ENCODE data around the gene EAF1. TPM values are rescaled to one million over a fixed set of nuclear protein-coding genes. Genes with fewer than 3 reads are reported as not detected.

The EAF1 gene
- polyA plus RNA-seq, 3 donors = 9.0 to 44.0 (median 9.1) TPM

DNA sequence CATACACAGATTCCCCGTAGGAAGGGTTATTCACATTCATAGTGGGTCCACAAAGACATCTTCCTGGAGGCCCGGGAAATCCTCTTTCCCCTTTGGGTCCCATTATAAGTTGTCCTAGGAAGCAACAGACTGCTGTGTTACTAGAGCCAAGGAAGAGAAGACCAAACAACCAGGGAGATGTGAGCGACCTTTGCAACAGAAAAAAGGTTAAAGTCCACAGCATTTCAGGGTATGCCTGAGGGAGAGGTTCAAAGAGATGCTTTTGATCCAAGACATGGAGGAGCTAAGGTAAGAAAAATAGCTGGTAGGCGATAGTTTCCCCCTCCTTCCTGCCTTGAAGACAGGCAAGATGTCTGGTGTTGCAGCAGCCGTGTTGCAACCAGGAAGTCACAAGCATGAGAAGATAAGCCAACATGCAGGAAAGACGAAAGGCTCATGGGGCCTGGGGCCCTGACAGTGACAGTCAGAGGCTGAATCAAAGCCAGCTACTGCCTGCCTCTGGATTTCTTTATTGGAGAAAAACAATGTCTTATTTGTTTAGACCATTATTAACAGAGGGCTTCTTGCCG lies 30.9 kb downstream of the EAF1 start:
- peak overlapping the region in 6 of 7 donors; percentile 8 to 84 (median 58) for H3K27ac Mint-ChIP-seq
- H3K36me3 Mint-ChIP-seq = peaks cover 0 to 1% of the 10 kb centered on the region in 2 donors
- Histone ChIP-seq H3K4me1 (ENCODE audit: control insufficient read depth in 1 of 2, insufficient read depth in 2 of 2, low read length in 2 of 2) (peaks cover 12 to 14% of the 10 kb centered on the region in 2 donors), H3K79me2 (ENCODE audit: insufficient read depth, low read length) (no peaks in the 10 kb centered on the region), H3K27me3 (ENCODE audit: control insufficient read depth in 2 of 2, insufficient read depth in 2 of 2, low read length in 2 of 2) (no peaks in the 10 kb centered on the region), H3K9me3 (replicated peaks in 1 of 2; ENCODE audit: control insufficient read depth in 1 of 2, insufficient read depth in 1 of 2, low read length in 2 of 2) (peaks cover 0 to 2% of the 10 kb centered on the region in 2 donors), H4K20me1 (ENCODE audit: insufficient read depth, low read length) (no peaks in the 10 kb centered on the region), H3K4me2 (replicated peaks; ENCODE audit: extremely low read depth, low read length, poor library complexity, severe bottlenecking) (no peak overlapping the region), H2AFZ (ENCODE audit: insufficient read depth, low read depth, low read length, poor library complexity, severe bottlenecking) (peak overlapping the region; percentile 77), H3K27ac (ENCODE audit: low read depth in 1 of 2, low read length in 2 of 2) (peak overlapping the region in 1 of 2 donors; percentile 41), H3K36me3 (replicated peaks in 1 of 2; ENCODE audit: control insufficient read depth in 1 of 2, insufficient read depth in 2 of 2, low read length in 2 of 2) (no peaks in the 10 kb centered on the region), H3K4me3 (replicated peaks in 1 of 3; ENCODE audit: low read depth in 2 of 3, low read length in 3 of 3) (no peak overlapping the region), H3K9ac (ENCODE audit: insufficient read depth, low read length, poor library complexity, severe bottlenecking) (no peak overlapping the region)
- WGBS (ENCODE audit: insufficient coverage) = 31% methylated on average over 4 of the region's 7 CpGs
- peaks cover 0 to 1% (median 1%) of the 10 kb centered on the region in 3 donors for H3K27me3 Mint-ChIP-seq (ENCODE audit: low read depth in 3 of 3)
- peak; percentile 42 to 61 (median 43) for DNase-seq
- H3K9me3 Mint-ChIP-seq = peaks cover 0 to 7% (median 0%) of the 10 kb centered on the region in 7 donors
- H3K4me1 Mint-ChIP-seq = peaks cover 16% of the 10 kb centered on the region
- intact Hi-C loops (cut with micrococcal nuclease) = no loop called here
- H3K4me3 Mint-ChIP-seq = no peak overlapping the region
- TF ChIP-seq, protein P1, sequence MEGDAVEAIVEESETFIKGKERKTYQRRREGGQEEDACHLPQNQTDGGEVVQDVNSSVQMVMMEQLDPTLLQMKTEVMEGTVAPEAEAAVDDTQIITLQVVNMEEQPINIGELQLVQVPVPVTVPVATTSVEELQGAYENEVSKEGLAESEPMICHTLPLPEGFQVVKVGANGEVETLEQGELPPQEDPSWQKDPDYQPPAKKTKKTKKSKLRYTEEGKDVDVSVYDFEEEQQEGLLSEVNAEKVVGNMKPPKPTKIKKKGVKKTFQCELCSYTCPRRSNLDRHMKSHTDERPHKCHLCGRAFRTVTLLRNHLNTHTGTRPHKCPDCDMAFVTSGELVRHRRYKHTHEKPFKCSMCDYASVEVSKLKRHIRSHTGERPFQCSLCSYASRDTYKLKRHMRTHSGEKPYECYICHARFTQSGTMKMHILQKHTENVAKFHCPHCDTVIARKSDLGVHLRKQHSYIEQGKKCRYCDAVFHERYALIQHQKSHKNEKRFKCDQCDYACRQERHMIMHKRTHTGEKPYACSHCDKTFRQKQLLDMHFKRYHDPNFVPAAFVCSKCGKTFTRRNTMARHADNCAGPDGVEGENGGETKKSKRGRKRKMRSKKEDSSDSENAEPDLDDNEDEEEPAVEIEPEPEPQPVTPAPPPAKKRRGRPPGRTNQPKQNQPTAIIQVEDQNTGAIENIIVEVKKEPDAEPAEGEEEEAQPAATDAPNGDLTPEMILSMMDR (IDR thresholded peaks at IDR 0.05) = no peak

DNA sequence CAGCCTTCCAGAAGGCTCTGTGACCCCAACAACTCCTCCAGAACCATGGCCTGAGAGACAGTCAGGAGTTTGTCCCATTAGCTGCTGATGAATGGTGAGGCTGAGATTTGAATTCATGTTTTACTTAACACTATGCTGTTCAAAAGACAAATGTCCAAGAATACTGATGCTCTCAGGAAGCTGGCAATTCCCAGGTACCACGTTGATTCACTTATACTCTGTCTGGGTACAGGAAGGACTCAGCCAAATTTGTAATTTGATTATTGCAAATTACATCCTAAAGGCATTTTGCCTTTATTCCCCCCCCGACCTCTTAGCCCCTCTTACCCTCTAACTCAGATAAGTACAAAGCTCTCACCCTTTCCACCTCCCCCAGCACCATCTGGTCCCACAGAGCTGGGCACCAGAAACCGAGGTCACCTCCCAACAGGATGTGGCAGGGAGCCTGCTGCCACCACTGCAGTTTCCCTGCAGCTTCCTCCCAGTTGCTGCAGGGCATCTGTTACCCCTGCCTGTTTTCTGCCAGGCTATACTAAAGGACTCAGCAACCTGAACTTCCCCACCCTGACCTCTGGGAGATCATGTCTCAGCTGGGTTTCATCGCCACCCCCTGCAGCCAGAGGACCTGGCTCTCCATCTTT lies 33.6 kb downstream of the EAF1 start:
- Mint-ChIP-seq H3K4me3 (no peak overlapping the region), H3K27ac (peak overlapping the region in 3 of 7 donors; percentile 10 to 68 (median 45)), H3K27me3 (ENCODE audit: low read depth in 3 of 3) (peaks cover 0 to 1% (median 1%) of the 10 kb centered on the region in 3 donors), H3K9me3 (peaks cover 0 to 10% (median 4%) of the 10 kb centered on the region in 7 donors), H3K36me3 (peaks cover 0 to 1% of the 10 kb centered on the region in 2 donors), H3K4me1 (peaks cover 19% of the 10 kb centered on the region)
- no peaks in the 10 kb centered on the region for H3K36me3 ChIP-seq (replicated peaks in 1 of 2; ENCODE audit: control insufficient read depth in 1 of 2, insufficient read depth in 2 of 2, low read length in 2 of 2)
- 0% methylated on average over 2 of the region's 4 CpGs for WGBS (ENCODE audit: insufficient coverage)
- no peak overlapping the region for H3K27ac ChIP-seq (ENCODE audit: low read depth in 1 of 2, low read length in 2 of 2)
- H3K27me3 ChIP-seq (ENCODE audit: control insufficient read depth in 2 of 2, insufficient read depth in 2 of 2, low read length in 2 of 2) = no peaks in the 10 kb centered on the region
- no peak overlapping the region for H3K4me3 ChIP-seq (replicated peaks in 1 of 3; ENCODE audit: low read depth in 2 of 3, low read length in 3 of 3)
- peaks cover 12 to 14% of the 10 kb centered on the region in 2 donors for H3K4me1 ChIP-seq (ENCODE audit: control insufficient read depth in 1 of 2, insufficient read depth in 2 of 2, low read length in 2 of 2)
- intact Hi-C loops (cut with micrococcal nuclease) = no loop called here
- no peaks in the 10 kb centered on the region for H4K20me1 ChIP-seq (ENCODE audit: insufficient read depth, low read length)
- no peak for DNase-seq
- no peak overlapping the region for H3K9ac ChIP-seq (ENCODE audit: insufficient read depth, low read length, poor library complexity, severe bottlenecking)
- H3K9me3 ChIP-seq (replicated peaks in 1 of 2; ENCODE audit: control insufficient read depth in 1 of 2, insufficient read depth in 1 of 2, low read length in 2 of 2) = peaks cover 0 to 2% of the 10 kb centered on the region in 2 donors
- peak overlapping the region; percentile 38 for H2AFZ ChIP-seq (ENCODE audit: insufficient read depth, low read depth, low read length, poor library complexity, severe bottlenecking)
- H3K4me2 ChIP-seq (replicated peaks; ENCODE audit: extremely low read depth, low read length, poor library complexity, severe bottlenecking) = no peak overlapping the region
- no peaks in the 10 kb centered on the region for H3K79me2 ChIP-seq (ENCODE audit: insufficient read depth, low read length)
- TF ChIP-seq, protein P1 (IDR thresholded peaks at IDR 0.05) = no peak

All from CD14-positive monocyte (primary cell).